Smooth muscle cell (in vitro differentiated cells): ENCODE results near the gene HSPB6. TPM values are rescaled to one million over a fixed set of nuclear protein-coding genes. Genes with fewer than 3 reads are reported as not detected.

ENCODE experiments used
- DNase-seq: peaks from one replicate; lab custom pipeline; 2025; ENCODE audit not compliant: unreplicated experiment; lab: John Stamatoyannopoulos, UW
- H2AFZ ChIP-seq: fragments of 200-600 bp; sonication (generic); 2 replicates; pipeline ENCODE4 v1.6.0; 2016; ENCODE audit warnings: antibody characterized with exemption, low read depth, mild to moderate bottlenecking
- H3F3A ChIP-seq: fragments of 200-600 bp; sonication (generic); 2 replicates; pipeline ENCODE4 v1.6.0; 2017; ENCODE audit warnings: antibody characterized with exemption, low read depth
- H3K27ac ChIP-seq: fragments of 200-600 bp; sonication (generic); 2 replicates; pipeline ENCODE4 v1.5.1; 2016; ENCODE audit warnings: low read depth, mild to moderate bottlenecking
- H3K27me3 ChIP-seq: fragments of 200-600 bp; sonication (generic); 2 replicates; pipeline ENCODE4 v1.6.1; 2016; ENCODE audit warnings: low read depth, mild to moderate bottlenecking
- H3K36me3 ChIP-seq: fragments of 200-600 bp; sonication (generic); 2 replicates; pipeline ENCODE4 v1.5.1; 2016; ENCODE audit warnings: low read depth
- H3K4me1 ChIP-seq: fragments of 200-600 bp; sonication (generic); 2 replicates; pipeline ENCODE4 v1.5.1; 2016; ENCODE audit warnings: low read depth
- H3K4me2 ChIP-seq: fragments of 200-600 bp; sonication (generic); 2 replicates; pipeline ENCODE4 v1.6.0; 2016; ENCODE audit warnings: mild to moderate bottlenecking
- H3K4me3 ChIP-seq: fragments of 200-600 bp; sonication (generic); 2 replicates; pipeline ENCODE4 v1.5.1; 2016; ENCODE audit warnings: mild to moderate bottlenecking
- H3K79me2 ChIP-seq: fragments of 200-600 bp; sonication (generic); 2 replicates; pipeline ENCODE4 v1.6.0; 2016; ENCODE audit warnings: low read depth, mild to moderate bottlenecking
- H3K9ac ChIP-seq: fragments of 200-600 bp; sonication (generic); 2 replicates; pipeline ENCODE4 v1.6.0; 2016; ENCODE audit warnings: low read depth
- H3K9me3 ChIP-seq: fragments of 200-600 bp; sonication (generic); replicated peaks from 2 replicates; pipeline ENCODE4 v1.5.1; 2016; ENCODE audit warnings: low read depth
- H4K20me1 ChIP-seq: fragments of 200-600 bp; sonication (generic); 2 replicates; pipeline ENCODE4 v1.6.0; 2016; ENCODE audit warnings: low read depth
- CTCF ChIP-seq: fragments of 200-600 bp; sonication (generic); IDR thresholded peaks from 2 replicates; pipeline ENCODE4 v1.5.1; 2017; ENCODE audit warnings: borderline replicate concordance, mild to moderate bottlenecking, antibody characterized with exemption; ENCODE audit not compliant: insufficient read depth, poor library complexity, severe bottlenecking
- WGBS: methylation state at CpG from one replicate; pipeline ENCODE4 v1.1.7; 2016; ENCODE audit warnings: low lambda C conversion rate; 5-methylcytosine and 5-hydroxymethylcytosine counted together
- polyA plus RNA-seq: library from polyadenylated mRNA; unstranded; fragments of >200 nt; fragmentation: Nextera tagmentation; extraction: Ambion mirVana; gene quantifications from 2 replicates; pipeline ENCODE4 v1.2.1, GENCODE V29; 2016
- total RNA-seq: library from RNA; depleted of rRNA; stranded (reverse); fragments of >200 nt; gene quantifications from 2 replicates; pipeline ENCODE4 v1.2.3, GENCODE V29; 2014

Gene HSPB6
- total and polyA plus RNA-seq, 2 experiments from 2014 or later = 19.1 to 254 TPM

DNA sequence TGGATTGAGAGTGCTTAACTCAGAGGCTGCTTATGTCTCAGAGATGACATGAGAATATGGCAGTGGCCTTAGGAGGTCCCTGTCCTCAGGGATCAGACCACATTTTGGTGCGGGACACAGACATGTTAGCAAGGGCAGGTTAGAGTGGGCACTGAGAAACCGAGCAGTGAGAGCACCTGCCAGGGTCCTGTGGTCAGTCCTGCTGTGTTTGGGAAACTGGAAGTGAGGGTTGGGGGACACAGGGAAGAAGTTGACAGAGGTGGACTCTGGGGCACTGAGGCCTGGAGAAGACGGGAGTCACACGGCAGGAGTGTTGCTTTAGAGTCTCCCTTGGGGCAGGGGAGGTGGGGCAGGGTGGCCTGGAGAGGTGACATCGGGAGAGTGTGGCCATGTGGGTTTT, 21.9 kb downstream of the HSPB6 start:
- Histone ChIP-seq H3F3A (no peaks in the 10 kb centered on the region), H3K79me2 (no peaks in the 10 kb centered on the region), H3K27me3 (no peaks in the 10 kb centered on the region), H3K27ac (no peak overlapping the region), H3K4me3 (no peak overlapping the region), H3K9ac (no peak overlapping the region), H4K20me1 (peaks cover 13% of the 10 kb centered on the region), H3K9me3 (no peaks in the 10 kb centered on the region), H2AFZ (no peak overlapping the region), H3K36me3 (no peaks in the 10 kb centered on the region), H3K4me2 (no peak overlapping the region), H3K4me1 (peaks cover 2% of the 10 kb centered on the region)
- DNase-seq = no peak
- no peak for TF ChIP-seq CTCF
- 91% methylated on average over 5 of the region's 5 CpGs for WGBS

DNA sequence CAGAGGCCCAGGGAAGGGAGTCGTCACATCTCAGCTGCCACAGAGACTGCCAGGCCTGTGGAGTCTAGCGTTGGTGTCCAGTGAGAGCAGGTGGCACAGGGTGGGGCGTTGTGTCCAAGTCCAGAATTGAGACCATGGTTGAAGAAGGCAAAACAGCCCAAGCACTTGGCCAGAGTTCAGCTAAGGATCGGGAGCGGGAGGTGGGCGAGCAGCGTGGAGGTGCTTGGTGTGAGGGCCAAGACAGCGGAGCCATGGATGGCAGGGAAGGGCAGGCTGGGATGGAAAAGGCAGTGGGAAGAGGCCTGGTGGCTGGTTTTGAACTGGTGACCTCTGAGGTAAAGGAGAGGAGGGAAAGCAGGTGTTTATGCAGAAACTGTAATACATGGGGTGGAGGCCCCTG, 22.6 kb downstream of the HSPB6 start:
- no peaks in the 10 kb centered on the region for H3F3A ChIP-seq
- H3K27ac ChIP-seq = no peak overlapping the region
- H3K4me1 ChIP-seq = no peaks in the 10 kb centered on the region
- peaks cover 13% of the 10 kb centered on the region for H4K20me1 ChIP-seq
- no peak for DNase-seq
- no peaks in the 10 kb centered on the region for H3K9me3 ChIP-seq
- no peak overlapping the region for H3K4me2 ChIP-seq
- H3K36me3 ChIP-seq = no peaks in the 10 kb centered on the region
- H3K79me2 ChIP-seq = no peaks in the 10 kb centered on the region
- 96% methylated on average over 8 of the region's 8 CpGs for WGBS
- H2AFZ ChIP-seq = no peak overlapping the region
- no peak overlapping the region for H3K9ac ChIP-seq
- no peaks in the 10 kb centered on the region for H3K27me3 ChIP-seq
- TF ChIP-seq CTCF = no peak
- H3K4me3 ChIP-seq = no peak overlapping the region

GRCh38 chr19:35733180-35734125, 23.4 kb downstream of the HSPB6 start:
- no peak for TF ChIP-seq CTCF
- Histone ChIP-seq H3K9me3 (no peaks in the 10 kb centered on the region), H3K27me3 (no peaks in the 10 kb centered on the region), H3K4me3 (no peak overlapping the region), H3K4me1 (no peaks in the 10 kb centered on the region), H3K79me2 (no peaks in the 10 kb centered on the region), H4K20me1 (peaks cover 16% of the 10 kb centered on the region), H2AFZ (no peak overlapping the region), H3K27ac (no peak overlapping the region), H3K9ac (no peak overlapping the region), H3K36me3 (no peaks in the 10 kb centered on the region), H3F3A (no peaks in the 10 kb centered on the region), H3K4me2 (no peak overlapping the region)
- 95% methylated on average over 25 of the region's 35 CpGs for WGBS
- no peak for DNase-seq
